ENCODE data around the gene OCRL.

The OCRL gene

GRCh38 chrX:129540068-129540653, at the start of gene OCRL:
Gene OCRL (plus strand): TSS chrX:129540259. CDS start chrX:129540440, 181 bp downstream.
- no peak for FAIRE-seq
- DNase-seq (ENCODE audit: insufficient read length, low spot score) = peak; percentile 34

- DNase-seq (ENCODE audit: insufficient read length, low spot score) (no peak), FAIRE-seq (no peak)
These were observed 49.7 kb upstream of the OCRL start for GRCh38 chrX:129490330-129490729.

GRCh38 chrX:129493643-129494042, 46.4 kb upstream of the OCRL start:
- no peak for DNase-seq (ENCODE audit: insufficient read length, low spot score)
- no peak for FAIRE-seq

- FAIRE-seq (no peak), DNase-seq (ENCODE audit: insufficient read length, low spot score) (no peak)
These were observed 45.2 kb upstream of the OCRL start for GRCh38 chrX:129494887-129495286.

GRCh38 chrX:129495900-129496299, 44.2 kb upstream of the OCRL start:
- no peak for DNase-seq (ENCODE audit: insufficient read length, low spot score)
- FAIRE-seq = no peak

- DNase-seq (ENCODE audit: insufficient read length, low spot score) (no peak), FAIRE-seq (no peak)
These were observed 43.4 kb upstream of the OCRL start for GRCh38 chrX:129496625-129497024.

- DNase-seq (ENCODE audit: insufficient read length, low spot score) (no peak), FAIRE-seq (no peak)
These were observed 42.8 kb upstream of the OCRL start for GRCh38 chrX:129497146-129497843.

GRCh38 chrX:129510331-129510730, 29.7 kb upstream of the OCRL start:
- DNase-seq (ENCODE audit: insufficient read length, low spot score) (no peak), FAIRE-seq (no peak)

- DNase-seq (ENCODE audit: insufficient read length, low spot score) (no peak), FAIRE-seq (no peak)
These were observed 28.4 kb upstream of the OCRL start for GRCh38 chrX:129511689-129512088.

GRCh38 chrX:129512409-129512808, 27.6 kb upstream of the OCRL start:
- DNase-seq (ENCODE audit: insufficient read length, low spot score) (no peak), FAIRE-seq (no peak)

- FAIRE-seq = no peak
- no peak for DNase-seq (ENCODE audit: insufficient read length, low spot score)
These were observed 23.7 kb upstream of the OCRL start for GRCh38 chrX:129516402-129516801.

GRCh38 chrX:129520151-129520550, 19.9 kb upstream of the OCRL start:
- FAIRE-seq (no peak), DNase-seq (ENCODE audit: insufficient read length, low spot score) (no peak)

GRCh38 chrX:129522184-129523078, 17.6 kb upstream of the OCRL start:
- peak; percentile 29 for DNase-seq (ENCODE audit: insufficient read length, low spot score)
- FAIRE-seq = no peak

GRCh38 chrX:129523079-129523911, 16.8 kb upstream of the OCRL start, which contains the start of gene SMARCA1:
Gene SMARCA1 (minus strand): TSS chrX:129523490. CDS start chrX:129523370, 120 bp downstream.
- FAIRE-seq = no peak
- DNase-seq (ENCODE audit: insufficient read length, low spot score) = peak; percentile 32

- DNase-seq (ENCODE audit: insufficient read length, low spot score) (no peak), FAIRE-seq (no peak)
These were observed 15.7 kb upstream of the OCRL start for GRCh38 chrX:129524250-129524850.

- DNase-seq (ENCODE audit: insufficient read length, low spot score) (no peak), FAIRE-seq (no peak)
These were observed 14.9 kb upstream of the OCRL start for GRCh38 chrX:129525162-129525561.

- no peak for FAIRE-seq
These were observed 14.2 kb upstream of the OCRL start for GRCh38 chrX:129525896-129526295.

GRCh38 chrX:129529685-129530281, 10.3 kb upstream of the OCRL start:
- no peak for FAIRE-seq
- no peak for DNase-seq (ENCODE audit: insufficient read length, low spot score)

More at GRCh38 chrX:129525896-129526295, 14.2 kb upstream of the OCRL start:
- no peak for DNase-seq (ENCODE audit: insufficient read length, low spot score)

- FAIRE-seq = no peak
- DNase-seq (ENCODE audit: insufficient read length, low spot score) = no peak
These were observed 9.6 kb upstream of the OCRL start for GRCh38 chrX:129530410-129530809.

GRCh38 chrX:129531132-129531531, 8.9 kb upstream of the OCRL start:
- DNase-seq (ENCODE audit: insufficient read length, low spot score) (no peak), FAIRE-seq (no peak)
